ENCODE results near the gene LY86.

GRCh38 chr6:6570929-6571671, 17.4 kb upstream of the LY86 start:
- no peak for TF ChIP-seq CTCF (CRISPR knock-in tag; IDR thresholded peaks at IDR 0.05)
- no peak for TF ChIP-seq FOXP1 (IDR thresholded peaks at IDR 0.05)
- TF ChIP-seq FOXP1 (CRISPR knock-in tag; IDR thresholded peaks at IDR 0.05), result no peak
- no peak for TF ChIP-seq MTF2 (CRISPR knock-in tag; IDR thresholded peaks at IDR 0.05; ENCODE audit: borderline replicate concordance)
- TF ChIP-seq ZNF605 (CRISPR knock-in tag; IDR thresholded peaks at IDR 0.05), result no peak
- TF ChIP-seq FOXK2 (IDR thresholded peaks at IDR 0.05), result no peak
